SU-DHL-6 (cell line): Measurements from ENCODE around the gene SCN1A.

ENCODE experiments used
- H2AFZ ChIP-seq: fragments of 200-600 bp; sonication (generic); 2 replicates; pipeline ENCODE4 v1.6.1; 2014; ENCODE audit warnings: low read depth, mild to moderate bottlenecking, moderate library complexity, mixed read lengths, antibody characterized with exemption, low read length; ENCODE audit not compliant: severe bottlenecking
- H3F3A ChIP-seq: fragments of 200-600 bp; shearing (Covaris generic); 2 replicates; pipeline ENCODE4 v1.6.0; 2016; ENCODE audit warnings: antibody characterized with exemption, mild to moderate bottlenecking; ENCODE audit not compliant: insufficient read depth
- H3K27ac ChIP-seq: fragments of 200-600 bp; sonication (generic); 2 replicates; pipeline ENCODE4 v1.5.1; 2016; ENCODE audit warnings: low read depth, mild to moderate bottlenecking, low read length, moderate library complexity, mixed read lengths
- H3K27me3 ChIP-seq: fragments of 200-600 bp; sonication (generic), shearing (Covaris generic); 2 replicates; pipeline ENCODE4 v1.6.0; 2014; ENCODE audit warnings: mild to moderate bottlenecking, low read length
- H3K36me3 ChIP-seq: fragments of 200-600 bp; sonication (generic); 2 replicates; pipeline ENCODE4 v1.6.1; 2014; ENCODE audit warnings: mild to moderate bottlenecking, low read length, mixed read lengths
- H3K4me2 ChIP-seq: fragments of 300-600, 200-600 bp; shearing (Covaris generic), sonication (generic); 2 replicates; pipeline ENCODE4 v1.6.0; 2014; ENCODE audit warnings: low read length, low read depth, mild to moderate bottlenecking; ENCODE audit not compliant: poor library complexity, severe bottlenecking
- H3K4me3 ChIP-seq: fragments of 200-600 bp; sonication (generic); 2 replicates; pipeline ENCODE4 v1.5.1; 2014; ENCODE audit warnings: antibody characterized with exemption, low read length, mild to moderate bottlenecking, mixed read lengths; ENCODE audit not compliant: insufficient read depth, poor library complexity, severe bottlenecking
- H3K79me2 ChIP-seq: fragments of 200-600 bp; sonication (generic); 2 replicates; pipeline ENCODE4 v1.6.1; 2014; ENCODE audit warnings: mild to moderate bottlenecking, low read length, moderate library complexity; ENCODE audit not compliant: insufficient read depth
- H3K9ac ChIP-seq: fragments of 200-600 bp; sonication (generic); 2 replicates; pipeline ENCODE4 v1.7.0; 2014; ENCODE audit warnings: mild to moderate bottlenecking, low read length
- H3K9me2 ChIP-seq: fragments of 200-600 bp; sonication (generic); replicated peaks from 2 replicates; pipeline ENCODE4 v1.6.1; 2014; ENCODE audit warnings: low read length; ENCODE audit not compliant: insufficient read depth
- H3K9me3 ChIP-seq: fragments of 200-600 bp; sonication (generic); 2 replicates; pipeline ENCODE4 v1.6.1; 2014; ENCODE audit warnings: low read length, mixed read lengths; ENCODE audit not compliant: insufficient read depth
- H4K20me1 ChIP-seq: fragments of 200-600 bp; sonication (generic); 2 replicates; pipeline ENCODE4 v1.6.1; 2014; ENCODE audit warnings: low read depth, mild to moderate bottlenecking, antibody characterized with exemption, low read length, moderate library complexity, mixed read lengths
- EZH2phosphoT487 ChIP-seq: fragments of 200-600 bp; sonication (generic), shearing (Covaris generic); conservative IDR thresholded peaks from 2 replicates; pipeline ENCODE4 v1.6.1; 2018; ENCODE audit warnings: mild to moderate bottlenecking, antibody characterized with exemption, low read length, moderate library complexity, mixed read lengths
- TF ChIP-seq, protein P1 (sequence below): fragments of 200-600 bp; sonication (generic); IDR thresholded peaks from one replicate; pipeline ENCODE4 v1.5.1; 2017; ENCODE audit warnings: antibody characterized with exemption, mild to moderate bottlenecking, low read length, moderate library complexity; ENCODE audit not compliant: insufficient read depth, poor library complexity, severe bottlenecking

Gene SCN1A

DNA sequence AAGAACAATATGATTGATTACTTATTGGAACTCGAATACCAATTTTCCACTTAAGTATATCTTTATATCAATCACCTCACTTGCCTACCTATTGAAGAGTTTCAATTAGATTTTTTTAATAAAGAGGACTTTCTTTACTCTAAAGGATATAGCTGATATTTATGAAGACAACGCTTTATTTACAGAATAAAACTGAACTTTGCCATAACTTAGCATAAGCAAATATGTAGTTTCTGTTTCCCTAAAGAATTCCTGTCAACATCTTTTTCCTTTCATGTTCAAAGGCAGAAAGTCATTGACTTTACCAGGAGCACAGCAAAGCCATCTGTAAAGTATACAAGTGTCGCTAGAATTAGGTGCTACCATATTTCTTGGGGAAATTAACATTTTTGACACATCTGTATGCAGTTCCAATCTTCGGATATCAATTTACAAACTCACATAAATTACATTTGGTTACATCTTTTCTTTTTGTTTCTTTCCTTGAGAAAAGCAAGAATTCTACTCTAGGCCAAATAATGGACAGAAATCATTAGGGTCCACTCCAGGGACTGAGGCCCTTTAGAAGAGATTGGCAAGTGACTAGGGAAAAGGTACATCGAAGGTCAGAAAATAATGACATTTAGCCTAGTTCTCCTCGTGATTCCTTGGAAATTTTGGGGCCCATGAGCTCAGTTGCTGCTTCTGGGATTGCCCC lies 7.5 kb upstream of the SCN1A start:
- Histone ChIP-seq H3K36me3 (no peaks in the 10 kb centered on the region), H3K4me3 (no peak overlapping the region), H3K4me2 (no peak overlapping the region), H3K9me3 (no peaks in the 10 kb centered on the region), H3K27me3 (no peaks in the 10 kb centered on the region), H3K27ac (no peak overlapping the region), H2AFZ (no peak overlapping the region), H3K79me2 (no peaks in the 10 kb centered on the region), H3K9me2 (no peaks in the 10 kb centered on the region), H4K20me1 (no peaks in the 10 kb centered on the region), H3K9ac (no peak overlapping the region), H3F3A (no peaks in the 10 kb centered on the region)
- TF ChIP-seq, protein P1, sequence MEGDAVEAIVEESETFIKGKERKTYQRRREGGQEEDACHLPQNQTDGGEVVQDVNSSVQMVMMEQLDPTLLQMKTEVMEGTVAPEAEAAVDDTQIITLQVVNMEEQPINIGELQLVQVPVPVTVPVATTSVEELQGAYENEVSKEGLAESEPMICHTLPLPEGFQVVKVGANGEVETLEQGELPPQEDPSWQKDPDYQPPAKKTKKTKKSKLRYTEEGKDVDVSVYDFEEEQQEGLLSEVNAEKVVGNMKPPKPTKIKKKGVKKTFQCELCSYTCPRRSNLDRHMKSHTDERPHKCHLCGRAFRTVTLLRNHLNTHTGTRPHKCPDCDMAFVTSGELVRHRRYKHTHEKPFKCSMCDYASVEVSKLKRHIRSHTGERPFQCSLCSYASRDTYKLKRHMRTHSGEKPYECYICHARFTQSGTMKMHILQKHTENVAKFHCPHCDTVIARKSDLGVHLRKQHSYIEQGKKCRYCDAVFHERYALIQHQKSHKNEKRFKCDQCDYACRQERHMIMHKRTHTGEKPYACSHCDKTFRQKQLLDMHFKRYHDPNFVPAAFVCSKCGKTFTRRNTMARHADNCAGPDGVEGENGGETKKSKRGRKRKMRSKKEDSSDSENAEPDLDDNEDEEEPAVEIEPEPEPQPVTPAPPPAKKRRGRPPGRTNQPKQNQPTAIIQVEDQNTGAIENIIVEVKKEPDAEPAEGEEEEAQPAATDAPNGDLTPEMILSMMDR = no peak
- TF ChIP-seq EZH2phosphoT487 = no peak

DNA sequence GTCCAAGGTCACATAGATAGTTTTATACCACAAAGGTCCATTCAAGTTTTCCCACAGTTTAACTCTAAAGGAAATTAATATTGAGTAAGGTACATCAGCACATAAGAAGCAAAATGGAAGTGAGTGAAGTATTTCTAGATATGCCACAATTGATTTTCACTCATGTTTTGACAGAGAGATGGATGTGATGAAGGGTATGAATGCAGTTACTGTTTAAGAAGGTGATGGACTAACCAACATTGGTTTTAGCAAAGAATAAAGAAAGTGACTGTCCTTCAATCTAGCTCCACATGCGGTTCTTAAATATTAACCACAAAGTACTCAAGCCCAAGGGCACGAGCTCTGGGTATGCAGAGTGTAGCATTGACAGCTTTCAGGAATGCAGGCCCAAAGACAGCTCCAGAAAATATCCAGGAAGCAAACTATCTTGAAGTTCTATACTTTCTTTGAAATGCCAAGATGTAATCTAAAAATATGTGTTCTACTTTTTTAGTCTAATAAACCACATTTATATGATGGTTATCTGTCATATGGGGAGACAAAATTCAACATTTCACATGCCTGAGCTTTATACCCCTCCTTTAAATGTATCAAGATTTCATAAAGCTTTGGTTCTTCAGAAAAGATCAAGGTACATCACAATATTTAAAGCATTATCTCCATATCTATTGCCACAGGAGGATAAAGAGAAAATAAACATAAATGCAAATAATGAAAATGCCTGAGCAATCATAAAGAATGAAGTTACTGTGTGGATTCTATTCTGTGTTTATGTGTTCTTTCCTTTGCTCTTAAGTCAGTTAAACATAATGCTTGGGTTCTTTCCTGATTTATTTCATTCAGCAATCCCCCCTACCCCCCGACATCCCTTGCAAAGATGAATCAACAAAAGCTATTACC lies 6.7 kb upstream of the SCN1A start:
- no peaks in the 10 kb centered on the region for H3F3A ChIP-seq
- H3K79me2 ChIP-seq = no peaks in the 10 kb centered on the region
- H3K36me3 ChIP-seq = no peaks in the 10 kb centered on the region
- no peaks in the 10 kb centered on the region for H3K27me3 ChIP-seq
- no peak overlapping the region for H3K4me2 ChIP-seq
- H2AFZ ChIP-seq = no peak overlapping the region
- H3K9ac ChIP-seq = no peak overlapping the region
- no peak overlapping the region for H3K4me3 ChIP-seq
- no peak for TF ChIP-seq EZH2phosphoT487
- TF ChIP-seq, protein P1 = no peak
- no peaks in the 10 kb centered on the region for H3K9me2 ChIP-seq
- H3K27ac ChIP-seq = no peak overlapping the region
- H4K20me1 ChIP-seq = no peaks in the 10 kb centered on the region
- H3K9me3 ChIP-seq = no peaks in the 10 kb centered on the region

DNA sequence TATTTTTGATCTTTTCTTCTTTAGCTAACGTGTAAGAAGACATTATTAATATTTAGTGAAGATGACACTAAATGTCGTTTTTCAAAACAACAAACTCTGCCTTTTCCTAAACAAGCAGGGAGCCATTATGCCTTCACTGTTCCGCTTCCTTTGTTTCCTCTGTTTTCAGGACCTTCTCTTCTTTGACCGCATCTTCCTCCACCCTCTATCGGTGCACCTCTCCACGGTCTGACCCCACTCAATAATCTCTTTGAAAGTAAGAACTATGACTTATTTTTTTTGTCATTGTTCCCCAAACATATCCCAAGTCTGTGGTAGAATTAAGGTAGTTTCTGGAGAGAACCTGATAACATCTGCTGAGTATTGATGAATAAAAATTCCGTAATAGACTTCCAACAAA lies 5.8 kb upstream of the SCN1A start:
- H4K20me1 ChIP-seq = no peaks in the 10 kb centered on the region
- no peaks in the 10 kb centered on the region for H3F3A ChIP-seq
- no peaks in the 10 kb centered on the region for H3K79me2 ChIP-seq
- H3K4me3 ChIP-seq = no peak overlapping the region
- H3K27me3 ChIP-seq = no peaks in the 10 kb centered on the region
- H2AFZ ChIP-seq = no peak overlapping the region
- TF ChIP-seq EZH2phosphoT487 = no peak
- TF ChIP-seq, protein P1 = no peak
- H3K27ac ChIP-seq = no peak overlapping the region
- no peaks in the 10 kb centered on the region for H3K9me3 ChIP-seq
- no peak overlapping the region for H3K4me2 ChIP-seq
- H3K36me3 ChIP-seq = no peaks in the 10 kb centered on the region
- no peaks in the 10 kb centered on the region for H3K9me2 ChIP-seq
- no peak overlapping the region for H3K9ac ChIP-seq
